Right renal cortex interstitium (tissue), 3 donors: ENCODE results near the gene ERC1. TPM values are rescaled to one million over a fixed set of nuclear protein-coding genes. Genes with fewer than 3 reads are reported as not detected.
"Not testable (repeated sequence)": the region's sequence is repeated elsewhere in the genome, so short reads cannot be mapped to it uniquely, and the experiment has no call there.

Experiments used
- DNase-seq, 3 donors: peaks; one replicate each; pipeline ENCODE4 v3.0.0-alpha.2; 2013; ENCODE audit warnings: low read depth in 3 of 3, low spot score in 2 of 3
- polyA plus RNA-seq, 3 donors: library from polyadenylated mRNA; unstranded; fragments of 120-200 nt; gene quantifications; one replicate each; pipeline ENCODE4 v1.2.1, GENCODE V29; 2013; ENCODE audit not compliant: insufficient read length in 3 of 3

Gene ERC1
- polyA plus RNA-seq, 3 donors = 39.5 to 44.9 (median 40.3) TPM

DNA sequence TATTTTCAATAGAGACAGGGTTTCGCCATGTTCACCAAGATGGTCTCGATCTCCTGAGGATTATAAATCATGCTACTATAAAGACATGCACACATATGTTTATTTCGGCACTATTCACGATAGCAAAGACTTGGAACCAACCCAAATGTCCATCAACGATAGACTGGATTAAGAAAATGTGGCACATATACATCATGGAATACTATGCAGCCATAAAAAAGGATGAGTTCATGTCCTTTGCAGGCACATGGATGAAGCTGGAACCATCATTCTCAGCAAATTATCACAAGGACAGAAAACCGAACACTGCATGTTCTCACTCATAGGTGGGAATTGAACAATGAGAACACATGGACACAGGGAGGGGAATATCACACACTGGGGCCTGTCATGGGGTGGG, 350.2 kb downstream of the ERC1 start:
- DNase-seq = not testable (repeated sequence)

DNA sequence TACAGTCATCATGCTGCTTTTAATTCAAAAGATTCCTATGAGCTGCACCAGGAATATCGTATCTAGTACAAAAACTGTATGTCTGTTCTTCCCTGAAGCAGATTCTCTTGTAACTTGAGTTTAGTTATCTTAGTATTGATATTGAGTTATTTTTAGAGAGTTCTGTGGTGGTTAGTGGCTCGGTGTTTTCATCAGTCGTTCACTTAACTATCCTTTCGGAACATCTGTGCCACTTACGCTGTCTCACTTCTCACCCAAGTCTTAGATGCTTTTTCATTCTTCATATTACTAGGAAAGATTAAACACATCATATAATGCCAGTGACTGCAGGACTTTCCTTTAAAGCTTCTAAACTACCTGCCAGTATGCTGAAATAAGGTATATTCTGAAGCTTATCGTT, 352.4 kb downstream of the ERC1 start:
- no peak for DNase-seq

DNA sequence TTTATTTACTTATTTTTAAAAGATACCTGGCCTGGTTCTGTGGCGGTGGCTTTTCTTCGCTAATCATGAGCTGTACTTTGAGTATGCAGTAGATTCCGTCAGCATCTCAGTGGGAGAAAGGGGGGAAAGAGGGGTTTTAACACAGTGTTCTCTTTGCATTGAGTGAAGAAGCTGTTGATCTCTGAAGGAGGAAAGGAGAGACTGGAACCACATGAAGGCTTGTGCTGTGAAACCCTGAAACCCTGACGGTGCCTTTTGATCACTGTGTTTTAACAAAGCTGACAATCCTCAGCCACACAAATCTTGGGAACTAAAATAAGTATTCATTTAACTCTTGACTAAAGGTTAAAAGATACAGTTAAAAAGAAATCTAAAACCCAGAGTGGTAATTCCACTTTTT, 353.2 kb downstream of the ERC1 start:
- DNase-seq = no peak

DNA sequence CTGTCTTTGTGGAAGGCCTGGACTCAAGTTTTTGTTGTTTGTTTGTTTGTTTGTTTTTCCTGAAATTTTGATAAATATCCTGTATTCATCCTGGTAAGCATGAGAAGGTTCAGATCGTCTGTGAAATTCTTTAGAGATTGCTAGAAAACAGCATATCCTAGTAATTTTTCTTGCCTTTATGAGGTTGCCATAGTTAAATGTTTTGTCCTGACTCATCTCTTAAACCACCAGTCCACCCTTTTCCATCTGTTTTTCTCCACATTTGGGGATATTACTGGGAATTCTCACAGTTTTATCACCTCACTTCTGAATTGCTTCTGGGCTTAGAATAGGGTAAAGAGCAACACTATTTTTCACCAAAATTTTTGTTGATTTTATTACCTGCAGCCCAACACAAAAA, 355.1 kb downstream of the ERC1 start:
- DNase-seq = no peak

DNA sequence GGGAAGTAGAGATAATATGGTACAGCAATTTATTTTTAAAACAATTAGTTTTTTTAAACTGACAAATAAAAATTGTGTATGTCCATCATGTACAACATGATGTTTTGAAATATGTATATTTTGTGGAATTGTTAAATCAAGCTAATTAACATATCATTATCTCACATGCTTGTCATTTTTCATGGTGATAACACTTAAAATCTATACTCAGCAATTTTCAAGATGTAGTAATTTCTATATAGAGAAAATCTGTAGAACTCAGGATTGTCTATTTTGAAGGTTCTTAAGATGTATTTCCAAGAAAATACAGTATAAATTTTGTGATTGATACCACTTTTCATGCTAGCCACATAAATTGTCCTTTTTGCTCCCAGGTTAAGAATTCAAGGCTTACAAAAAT, 356.3 kb downstream of the ERC1 start:
- DNase-seq = no peak

DNA sequence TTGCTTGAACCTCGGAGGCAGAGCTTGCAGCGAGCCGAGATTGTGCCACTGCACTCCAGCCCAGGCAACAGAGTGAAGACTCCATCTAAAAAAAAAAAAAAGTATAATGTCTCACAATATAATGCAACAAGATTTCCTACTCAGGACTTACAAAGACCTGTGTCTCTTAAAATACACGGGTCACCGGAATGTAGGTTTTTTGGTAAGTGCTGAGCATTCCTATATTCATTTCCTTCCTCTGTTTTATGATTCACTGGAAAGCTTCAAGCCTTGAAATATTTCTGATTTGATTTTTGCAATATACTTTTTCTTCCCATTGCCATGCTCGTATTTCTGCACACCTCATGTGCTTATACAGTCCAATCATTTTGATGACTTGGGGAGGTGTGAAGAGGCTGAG, 357.6 kb downstream of the ERC1 start:
- no peak for DNase-seq

DNA sequence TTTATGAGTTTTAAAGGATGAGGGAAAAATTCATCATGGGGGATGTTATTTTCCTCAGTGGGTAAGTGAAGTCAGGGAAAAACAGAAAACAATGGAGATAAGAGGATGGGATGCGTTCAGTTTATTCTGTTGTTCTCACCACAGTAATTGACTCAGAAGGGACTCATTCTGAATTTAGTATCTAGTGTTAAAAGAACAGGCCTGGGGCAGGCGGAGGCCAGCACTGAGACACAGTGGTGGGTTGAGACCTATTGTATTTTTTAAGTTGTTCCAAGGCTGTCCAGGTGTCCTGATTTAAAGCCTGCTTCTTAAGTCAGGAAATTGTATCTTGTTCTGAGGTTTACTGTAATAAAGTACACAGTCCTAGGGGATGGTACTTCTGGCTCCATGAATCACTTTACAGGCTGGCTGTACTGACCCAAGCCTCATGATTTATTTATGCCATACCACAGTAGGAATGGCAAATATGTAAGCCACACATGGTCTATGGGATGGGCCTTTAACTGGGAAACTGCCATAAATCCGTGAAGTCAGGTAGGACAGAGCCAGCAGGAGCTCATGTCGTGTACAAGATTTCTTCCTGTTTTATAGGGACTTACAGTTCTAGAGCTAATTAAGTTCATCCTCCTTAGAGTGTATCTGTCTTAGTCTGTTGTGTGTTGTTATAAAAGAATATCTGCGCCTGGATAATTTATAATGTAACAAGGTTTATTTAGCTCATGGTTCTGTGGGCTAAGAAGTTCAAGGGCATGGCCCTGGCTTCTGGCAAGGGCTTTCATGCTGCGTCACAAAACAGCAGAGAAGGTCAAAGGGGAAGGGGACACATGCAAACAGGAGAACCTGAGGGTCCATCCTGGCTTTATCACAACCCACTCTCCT, 359.3 kb downstream of the ERC1 start:
- DNase-seq = no peak

DNA sequence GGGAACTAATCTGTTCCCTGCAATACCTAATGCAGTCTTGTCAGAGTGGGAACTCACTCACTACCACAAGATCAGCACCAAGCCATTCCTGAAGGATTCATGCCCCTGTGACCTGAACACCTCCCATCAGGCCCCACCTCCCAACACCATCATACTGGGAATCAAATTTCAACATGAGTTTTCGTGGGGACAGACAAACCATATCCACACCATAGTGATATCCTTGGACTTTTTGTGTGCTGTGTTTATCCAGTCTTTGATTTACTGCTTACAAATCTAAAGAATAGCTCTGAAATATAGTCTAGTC, 359.9 kb downstream of the ERC1 start:
- no peak for DNase-seq

DNA sequence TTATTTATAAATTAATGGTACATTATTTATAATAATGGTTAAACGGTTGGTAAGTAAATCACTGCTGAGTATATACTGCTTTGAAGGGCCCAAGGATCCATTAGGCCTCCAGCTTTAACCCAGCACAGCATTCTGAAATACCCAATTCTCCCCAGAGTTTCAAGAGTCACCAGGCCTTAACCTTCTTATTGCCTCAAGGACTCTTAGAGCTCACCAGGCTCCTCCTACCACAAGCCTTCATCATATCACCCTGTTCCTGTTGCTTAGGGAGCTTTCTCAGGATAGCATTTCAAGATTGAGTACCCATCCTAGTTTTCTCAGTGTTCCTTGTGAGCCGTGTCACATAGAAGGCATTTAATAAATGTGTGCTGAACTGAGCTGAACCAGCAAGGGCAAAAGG, 360.9 kb downstream of the ERC1 start:
- DNase-seq = no peak

DNA sequence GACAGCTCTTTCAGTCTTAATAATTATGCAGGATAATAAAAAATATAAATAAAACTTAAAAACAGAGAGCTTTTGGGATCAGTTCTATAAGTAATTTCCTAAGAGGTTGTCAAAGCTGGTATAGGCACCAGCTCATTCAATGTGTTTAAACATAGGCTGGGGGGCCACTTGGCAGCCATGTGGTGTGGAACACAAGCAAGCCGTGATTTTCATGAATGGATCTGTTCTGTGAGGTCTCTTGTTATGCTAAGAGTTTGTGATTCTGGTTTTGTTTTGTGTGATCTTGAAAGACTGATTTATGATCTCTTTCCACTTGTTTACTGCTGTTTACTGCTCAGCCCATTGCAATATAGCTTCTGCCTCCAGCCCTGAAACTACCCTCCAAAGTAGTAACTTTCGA, 362.4 kb downstream of the ERC1 start:
- no peak for DNase-seq

DNA sequence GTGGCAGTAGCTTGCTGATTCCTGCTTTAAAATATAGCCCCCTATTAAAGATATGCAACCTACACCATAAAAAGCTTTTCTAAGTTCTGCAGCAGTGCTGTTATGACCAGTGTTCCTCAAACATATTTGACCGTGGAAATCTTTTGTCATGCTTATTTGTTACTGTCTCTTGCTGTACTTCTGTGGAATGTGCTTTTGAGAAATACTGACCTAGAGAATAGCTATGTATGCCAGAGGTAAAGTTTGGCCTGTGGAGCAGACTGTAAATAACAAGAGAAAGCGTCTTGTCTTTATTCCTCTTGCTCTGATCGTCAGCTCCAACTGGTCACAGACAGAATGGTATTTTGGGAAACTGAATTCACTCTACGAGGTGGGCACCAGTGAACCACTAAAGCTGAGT, 364.4 kb downstream of the ERC1 start:
- no peak for DNase-seq

DNA sequence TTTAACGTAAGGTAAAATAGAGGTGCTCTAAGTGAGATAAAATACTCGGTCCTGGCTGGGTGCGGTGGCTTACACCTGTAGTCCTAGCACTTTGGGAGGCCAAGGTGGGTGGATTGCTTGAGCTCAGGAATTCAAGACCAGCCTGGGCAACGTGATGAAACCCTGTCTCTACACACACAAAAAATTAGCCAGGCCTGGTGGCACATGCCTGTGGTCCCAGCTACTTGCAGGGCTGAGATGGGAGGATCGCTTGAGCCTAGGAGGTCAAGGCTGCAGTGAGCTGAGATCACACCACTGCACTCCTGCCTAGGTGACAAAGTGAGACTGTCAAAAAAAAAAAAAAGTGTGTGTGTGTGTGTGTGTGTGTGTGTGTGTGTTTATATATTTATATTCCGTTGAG, 364.8 kb downstream of the ERC1 start:
- DNase-seq = not testable (repeated sequence)

DNA sequence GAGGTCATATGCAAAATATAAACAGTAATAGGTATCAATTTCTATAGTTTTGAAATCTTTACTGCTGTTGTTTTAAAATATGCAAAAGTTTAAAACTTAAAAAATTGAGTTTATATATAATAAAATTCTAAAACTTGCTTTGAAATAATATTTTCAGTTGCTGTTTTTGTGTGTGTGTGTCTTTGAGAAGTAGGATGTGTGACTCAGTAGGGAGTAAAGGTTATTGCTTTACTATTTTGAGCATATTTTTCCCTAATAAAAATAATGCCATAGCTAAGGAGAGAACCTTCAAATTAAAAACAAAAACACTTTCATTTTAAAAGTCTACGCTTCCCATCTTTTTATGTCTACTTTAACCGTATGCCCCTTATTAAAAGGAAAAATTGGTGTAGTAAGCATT, 365.3 kb downstream of the ERC1 start:
- DNase-seq = no peak

DNA sequence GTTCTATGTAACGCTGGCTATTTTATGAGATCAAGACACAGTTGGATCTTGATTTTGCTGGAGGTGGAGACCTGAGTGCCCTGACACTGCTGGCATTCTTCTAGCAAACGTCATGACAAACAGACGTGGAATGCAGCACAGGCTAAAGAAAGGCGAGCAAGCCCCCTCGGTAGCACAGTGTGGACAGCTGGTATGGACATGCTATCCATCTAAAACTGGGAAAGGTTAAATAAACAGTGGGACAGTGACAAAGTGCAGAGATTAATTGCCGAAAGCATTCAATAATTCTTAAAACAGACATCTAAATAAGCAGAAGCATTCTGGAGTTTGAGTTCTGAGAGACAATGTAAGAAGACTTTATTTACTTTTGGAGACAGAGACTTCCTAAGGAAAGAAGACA, 366.1 kb downstream of the ERC1 start:
- DNase-seq = no peak

DNA sequence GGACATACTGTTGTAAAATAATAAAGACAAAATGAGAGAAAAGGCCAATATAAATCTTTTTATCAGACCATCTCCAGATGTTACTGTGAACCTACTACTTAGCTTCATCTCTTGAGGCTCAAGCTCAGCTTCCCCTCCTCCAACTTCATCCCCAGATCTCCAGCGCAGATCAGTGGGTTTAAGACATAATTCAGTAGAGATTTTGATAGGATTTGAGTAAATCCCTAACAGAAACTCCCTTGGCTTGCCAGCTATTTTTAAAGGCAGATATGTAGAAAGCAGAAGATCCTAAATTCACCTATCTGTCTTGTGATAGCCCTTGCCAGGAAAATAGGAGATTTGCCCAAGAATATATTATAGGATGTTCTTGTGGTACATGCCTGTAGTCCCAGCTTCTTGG, 366.7 kb downstream of the ERC1 start:
- DNase-seq = no peak

DNA sequence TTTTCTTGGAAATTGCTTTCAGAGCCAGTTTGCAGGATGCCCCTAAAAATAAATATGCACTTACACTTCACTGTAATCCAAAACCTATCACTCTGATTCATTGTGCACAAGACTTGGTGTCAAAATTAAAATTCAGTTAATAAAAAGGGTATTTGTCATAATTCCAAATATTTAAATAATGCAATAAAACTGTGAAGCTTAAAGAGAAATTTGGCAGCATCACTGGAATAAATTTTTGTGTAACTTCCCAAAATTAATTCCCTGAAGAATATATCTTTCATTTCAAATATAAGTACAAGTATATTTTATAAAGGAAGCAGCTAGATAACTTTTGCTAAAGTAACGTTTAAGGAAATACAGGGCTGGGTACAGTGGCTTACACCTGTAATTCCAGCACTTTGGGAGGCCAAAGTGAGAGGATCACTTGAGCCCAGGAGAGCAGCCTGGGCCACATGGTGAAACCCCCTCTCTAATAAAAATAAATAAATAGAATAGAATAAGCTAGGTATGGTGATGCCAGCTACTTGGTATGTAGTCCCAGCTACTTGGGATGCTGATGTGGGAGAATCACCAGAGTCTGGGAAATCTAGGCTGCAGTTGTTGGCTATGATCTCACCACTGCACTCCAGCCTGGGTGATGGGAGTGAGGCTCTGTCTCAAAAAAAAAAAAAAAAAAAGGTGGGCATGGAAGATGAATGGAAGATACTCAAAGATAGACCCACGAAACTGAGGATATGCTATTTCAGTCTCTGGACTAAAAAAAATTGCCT, 369.6 kb downstream of the ERC1 start:
- no peak for DNase-seq

DNA sequence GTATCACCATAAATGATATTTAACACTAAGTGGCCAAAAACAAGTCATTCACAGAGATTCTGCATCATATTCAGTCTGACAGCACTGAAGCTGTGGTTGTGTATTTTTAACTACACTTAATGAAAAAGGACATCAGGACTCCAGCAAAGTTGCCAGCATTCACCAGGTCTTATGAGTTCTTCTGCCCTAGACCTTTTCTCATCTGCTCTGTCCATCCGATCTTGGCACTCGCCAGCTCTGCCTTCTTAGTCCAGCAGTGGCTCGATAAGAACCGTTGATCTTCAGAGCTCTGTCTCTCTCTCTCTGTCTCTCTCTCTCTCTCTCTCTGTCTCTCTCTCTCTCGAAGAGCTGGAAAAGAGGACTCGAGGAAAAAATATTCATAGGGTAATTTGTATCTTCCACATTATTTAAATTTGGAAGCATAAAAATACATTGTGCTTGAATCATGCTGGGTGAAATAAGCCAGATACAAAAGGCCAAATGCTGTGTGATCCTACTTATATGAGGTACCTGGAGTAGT, 371.2 kb downstream of the ERC1 start:
- no peak for DNase-seq

DNA sequence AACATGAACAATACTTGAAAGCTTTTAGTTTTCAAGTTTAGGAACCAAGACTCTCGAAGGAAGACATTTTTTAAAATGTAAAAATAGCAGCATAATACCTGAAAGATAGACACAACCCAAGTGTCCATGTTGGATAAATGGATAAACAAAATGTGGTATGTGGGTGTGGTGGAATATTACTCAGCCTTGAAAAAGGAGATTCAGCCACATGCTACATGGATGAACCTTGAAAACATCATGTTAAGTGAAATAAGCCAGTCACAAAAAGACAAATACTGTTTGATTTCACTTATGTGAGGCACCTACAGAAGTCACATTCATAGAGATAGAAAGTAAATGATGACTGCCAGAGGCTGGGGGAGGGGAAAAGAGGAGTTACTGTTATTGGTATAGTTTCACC, 374.7 kb downstream of the ERC1 start:
- DNase-seq = no peak

DNA sequence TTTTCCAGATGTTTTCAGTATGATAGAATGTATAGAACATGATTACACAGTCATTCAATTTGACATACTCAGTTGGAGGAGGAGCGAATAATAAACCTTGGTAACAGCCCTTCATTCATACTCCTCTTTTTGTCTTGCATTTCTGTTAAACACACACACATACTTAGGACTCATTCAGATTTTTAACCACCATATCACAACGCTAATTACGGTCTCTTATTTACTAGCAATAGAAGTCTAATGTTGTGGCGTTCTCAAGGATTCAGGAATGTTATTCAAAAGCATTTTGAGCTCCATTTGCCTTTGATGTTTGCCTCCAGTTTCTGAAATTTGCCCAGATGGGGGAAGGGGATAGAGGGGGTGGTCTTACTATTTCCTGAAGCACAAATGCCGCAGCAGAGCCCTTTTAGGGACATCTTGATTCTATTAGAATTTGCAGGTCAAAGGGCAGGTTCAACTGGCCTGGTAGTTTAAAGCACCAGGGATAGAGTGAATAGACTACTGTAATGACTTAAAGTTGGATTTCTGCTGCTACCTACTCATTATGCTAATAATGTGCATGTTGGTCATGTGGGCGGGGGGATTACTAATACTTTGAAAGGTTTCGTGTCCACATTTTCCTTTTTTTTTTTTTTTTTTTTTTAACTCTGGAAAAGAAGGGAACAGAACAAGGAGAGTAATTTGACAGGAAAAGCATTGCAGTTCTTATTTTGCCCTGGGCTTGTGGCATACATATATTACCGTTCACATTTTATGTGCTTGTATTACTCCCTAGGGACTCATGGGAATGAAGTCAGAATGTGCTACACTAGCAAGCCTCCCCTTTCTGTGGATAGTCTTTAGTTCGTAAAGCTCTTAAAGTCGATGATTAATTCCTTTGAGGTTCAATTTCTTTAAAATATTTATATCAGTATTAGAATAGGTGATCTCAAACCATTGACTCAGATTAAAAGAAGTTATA, 376.6 kb downstream of the ERC1 start:
- DNase-seq = no peak

DNA sequence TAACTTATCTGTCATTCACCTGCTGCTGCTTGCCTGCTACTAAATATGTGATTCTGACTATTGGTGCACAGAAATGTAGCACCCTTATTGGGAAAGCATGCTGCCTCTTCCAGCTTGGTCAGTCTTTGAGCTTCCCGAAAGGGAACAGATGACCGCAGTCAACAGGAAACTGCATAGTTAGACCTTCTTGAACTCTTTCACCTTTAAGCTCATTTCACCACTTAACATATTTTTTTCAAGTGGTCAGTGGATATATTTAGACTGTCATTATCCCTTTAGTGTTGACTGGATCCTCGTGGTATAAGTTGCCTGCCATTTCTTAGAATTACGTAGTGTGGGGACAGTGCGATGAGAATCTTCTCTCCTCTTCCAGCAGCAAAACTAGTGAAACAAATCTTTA, 378.4 kb downstream of the ERC1 start:
- DNase-seq = no peak

DNA sequence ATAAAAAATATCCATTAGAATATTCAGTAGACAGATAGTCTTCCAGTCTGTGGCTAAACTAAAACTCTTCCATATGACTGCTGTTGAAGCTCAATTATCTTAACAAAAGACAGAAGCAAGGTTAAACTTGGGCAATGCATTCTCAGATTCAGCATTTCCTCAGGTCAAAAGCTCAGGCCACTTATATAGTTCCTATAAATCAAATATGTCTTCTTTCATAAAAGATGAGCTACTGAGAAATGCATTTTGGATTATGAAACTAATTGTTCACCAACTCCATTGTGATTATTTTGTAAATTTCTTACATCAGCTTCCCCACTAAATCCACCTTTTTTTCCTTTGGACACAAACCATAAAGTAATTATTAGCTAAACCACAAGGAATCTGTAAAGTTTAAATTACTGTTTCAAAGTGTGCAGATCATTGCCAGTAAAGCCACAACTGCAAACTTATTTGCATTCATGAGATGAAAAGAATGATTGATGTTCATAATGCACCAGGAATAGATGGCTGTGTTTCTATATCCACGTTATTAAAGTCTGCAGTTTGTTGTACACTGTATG, 379.0 kb downstream of the ERC1 start:
- no peak for DNase-seq
